Stromal cell of bone marrow (primary cell): Measurements from ENCODE around the gene SLFN11.
"Not testable (repeated sequence)": the region's sequence is repeated elsewhere in the genome, so short reads cannot be mapped to it uniquely, and the experiment has no call there.

Experiments used
- DNase-seq: peaks from one replicate; pipeline ENCODE4 v3.0.0-alpha.2; 2012; ENCODE audit warnings: low read depth

Gene SLFN11

DNA sequence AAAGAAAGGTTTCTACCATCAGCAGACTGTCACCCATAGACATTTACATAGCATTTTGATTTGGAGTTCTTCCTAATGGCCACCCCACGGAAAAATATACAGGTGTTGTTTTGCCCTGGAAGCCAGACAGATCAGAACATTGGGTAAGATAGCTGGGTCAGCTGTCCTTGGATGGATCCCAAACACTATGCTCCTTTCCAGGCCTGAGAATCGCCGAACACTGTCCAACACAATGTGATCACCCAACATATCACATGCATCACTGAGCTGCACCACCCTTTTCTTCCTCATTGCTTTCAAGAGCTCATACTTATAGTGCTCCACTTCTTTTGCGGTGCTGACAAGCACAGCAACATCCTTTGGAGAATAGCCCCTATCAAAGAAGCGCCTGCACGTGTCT is 21.1 kb downstream of the SLFN11 start:
- no peak for DNase-seq

DNA sequence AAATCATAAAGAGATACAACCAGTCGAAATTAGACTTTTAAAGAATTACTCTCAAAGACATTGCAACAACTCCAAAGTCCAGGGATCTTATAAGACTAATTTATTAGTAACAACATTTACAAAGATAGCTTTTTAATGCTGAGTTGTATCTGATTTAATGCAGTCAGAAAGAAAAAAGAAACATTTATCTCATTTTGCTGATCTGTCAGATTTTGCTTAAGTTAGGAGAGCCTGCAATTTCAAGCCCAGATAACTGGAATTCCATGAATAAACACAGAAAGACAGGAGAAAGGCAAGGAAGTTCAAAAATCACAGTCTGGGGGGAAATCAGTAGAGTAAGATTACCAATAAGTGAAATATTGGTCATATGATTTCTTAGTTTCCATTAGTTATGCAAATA is 22.9 kb downstream of the SLFN11 start:
- no peak for DNase-seq

DNA sequence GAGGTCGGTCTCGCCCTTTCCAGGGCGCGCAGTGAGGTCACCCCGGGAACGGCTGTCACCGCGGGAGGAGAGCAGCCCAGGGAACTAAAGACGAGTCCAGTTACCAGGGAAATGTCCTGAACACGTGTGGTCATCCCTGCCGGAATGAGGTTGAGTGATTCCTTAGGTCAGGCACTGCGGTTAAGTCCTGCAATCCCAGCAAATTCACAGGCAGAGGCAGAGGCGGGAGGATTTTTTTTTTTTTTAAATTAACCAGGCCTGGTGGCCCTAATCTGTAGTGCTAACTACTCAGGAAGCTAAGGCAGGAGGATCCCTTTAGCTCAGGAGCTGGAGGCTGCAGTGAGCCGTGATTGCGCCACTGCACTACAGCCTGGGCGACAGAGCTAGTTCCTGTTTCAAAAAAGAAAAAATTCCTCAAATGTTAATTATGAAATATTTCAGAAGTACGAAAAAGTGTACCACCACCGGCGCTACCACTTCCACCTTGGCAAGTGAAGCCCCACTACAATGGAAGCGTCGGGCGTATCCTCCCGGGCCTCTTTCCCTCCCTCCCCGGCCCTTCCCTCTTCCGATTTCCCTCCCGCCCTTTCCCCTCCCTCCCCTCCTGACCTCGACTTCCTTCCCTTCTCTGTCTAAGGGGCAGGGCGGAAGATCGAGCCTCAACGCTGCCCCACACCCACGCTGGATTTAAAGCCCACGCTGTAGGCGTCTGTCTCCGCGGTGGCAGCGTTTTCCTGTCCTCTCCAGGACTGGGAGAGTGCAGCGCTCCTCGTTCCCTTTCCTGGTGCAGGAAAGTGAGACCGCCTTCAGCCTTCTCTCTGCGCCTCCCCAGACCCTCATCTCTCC is 27.3 kb downstream of the SLFN11 start:
- DNase-seq, result peak; percentile 47

DNA sequence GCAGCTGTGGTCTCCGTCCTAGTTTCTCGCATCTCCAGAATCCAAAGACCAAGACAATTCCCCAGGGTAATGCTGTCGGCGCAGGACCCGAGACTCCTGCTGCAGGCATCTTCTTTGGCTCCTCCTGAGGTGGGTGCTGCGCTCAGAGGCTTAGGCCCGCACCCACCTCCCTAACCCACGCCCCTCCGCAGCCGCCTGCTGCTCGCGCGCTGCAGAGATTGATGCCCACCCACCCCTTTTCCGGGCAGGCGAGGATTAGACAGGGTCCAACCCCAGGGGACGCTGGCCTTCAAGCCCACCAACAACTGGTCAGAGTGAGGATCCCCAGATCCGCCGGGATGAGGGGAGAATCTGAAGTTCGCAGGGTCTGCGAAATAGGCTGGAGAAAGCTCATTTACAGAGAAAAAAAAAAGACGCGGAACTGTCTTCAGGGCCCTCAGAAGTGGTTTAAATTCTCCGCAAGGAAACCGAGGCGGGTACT is 27.9 kb downstream of the SLFN11 start:
- DNase-seq, result no peak

DNA sequence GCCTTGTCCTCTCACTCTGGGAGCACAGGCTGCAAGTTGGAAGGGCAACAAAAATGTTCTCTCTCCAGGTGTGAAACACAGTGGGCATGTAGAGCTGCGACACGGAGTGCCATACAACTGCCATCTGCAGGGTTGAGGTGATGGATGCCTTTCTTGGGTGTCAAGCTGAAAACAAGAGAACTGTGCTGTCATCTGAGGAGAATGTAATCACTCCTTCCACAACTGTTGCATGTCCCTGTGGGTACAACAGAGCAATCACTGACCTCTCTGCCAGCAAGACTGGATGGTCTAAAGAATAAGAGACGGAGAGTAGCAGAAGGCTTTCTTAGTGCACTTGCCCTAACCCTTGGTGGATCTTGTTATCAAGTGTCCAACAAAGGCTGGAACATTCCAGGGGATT is 29.2 kb downstream of the SLFN11 start:
- no peak for DNase-seq

DNA sequence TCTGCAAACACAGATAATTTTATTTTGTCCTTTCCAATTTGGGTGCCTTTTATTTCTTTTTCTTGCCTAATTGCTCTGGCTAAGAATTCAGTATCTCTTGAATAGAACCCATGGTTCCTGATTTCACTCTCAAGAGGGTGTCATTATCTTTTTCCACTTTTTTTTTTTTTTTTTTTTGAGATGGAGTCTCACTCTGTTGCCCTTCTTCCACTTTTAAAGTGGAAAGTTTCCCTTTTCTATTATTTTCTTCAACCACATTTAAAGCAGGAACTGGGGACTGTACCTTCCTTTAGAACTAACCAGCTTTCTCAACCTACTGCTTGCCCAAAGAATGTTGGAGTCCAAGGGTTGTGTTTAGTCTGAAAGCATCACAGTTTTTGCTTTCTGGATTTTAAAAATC is 31.1 kb downstream of the SLFN11 start:
- no peak for DNase-seq

DNA sequence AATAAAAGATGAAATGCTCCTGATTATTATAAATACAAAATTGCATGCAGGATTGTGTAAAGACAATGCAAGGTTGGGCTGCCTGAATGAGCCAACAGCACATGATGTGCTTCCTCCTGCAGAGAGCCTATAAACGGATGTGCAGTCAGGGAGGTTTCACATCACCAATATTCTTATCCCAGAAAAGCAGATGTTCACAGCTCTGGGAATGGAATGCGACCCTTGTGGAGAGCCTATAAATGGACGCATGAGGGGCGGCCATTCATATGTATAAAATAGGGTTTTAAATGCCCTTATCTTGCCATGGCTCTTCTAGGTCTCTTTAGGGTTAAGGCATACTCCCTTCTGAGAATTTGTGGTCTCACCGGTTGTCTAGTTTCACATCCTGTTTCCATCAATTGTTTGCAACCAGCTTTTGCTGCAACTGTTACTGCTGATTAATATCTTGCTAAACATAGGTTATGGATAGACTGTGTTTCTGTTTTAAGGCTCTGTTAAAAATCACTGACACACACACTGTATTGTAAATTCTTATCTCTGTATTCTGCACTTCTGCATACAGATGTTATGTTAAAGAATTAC is 31.9 kb downstream of the SLFN11 start:
- no peak for DNase-seq

DNA sequence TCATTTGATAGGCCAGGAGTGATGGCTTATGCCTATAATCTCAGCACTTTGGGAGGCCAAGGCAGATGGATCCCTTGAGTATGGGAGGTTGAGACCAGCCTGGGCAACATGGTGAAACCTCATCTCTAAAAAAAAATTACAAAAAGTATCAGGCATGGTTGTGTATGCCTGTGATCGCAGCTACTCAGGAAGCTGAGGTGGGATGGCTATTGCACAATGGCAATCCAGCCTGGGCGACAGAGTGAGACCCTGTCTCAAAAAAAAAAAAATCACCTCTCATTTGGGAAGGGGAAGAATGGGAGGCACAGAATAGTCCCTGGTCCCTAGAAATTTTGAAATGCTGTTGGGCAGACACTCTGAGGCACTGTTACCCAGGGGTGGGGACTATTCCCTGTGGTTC is 35.2 kb downstream of the SLFN11 start:
- DNase-seq, result no peak

DNA sequence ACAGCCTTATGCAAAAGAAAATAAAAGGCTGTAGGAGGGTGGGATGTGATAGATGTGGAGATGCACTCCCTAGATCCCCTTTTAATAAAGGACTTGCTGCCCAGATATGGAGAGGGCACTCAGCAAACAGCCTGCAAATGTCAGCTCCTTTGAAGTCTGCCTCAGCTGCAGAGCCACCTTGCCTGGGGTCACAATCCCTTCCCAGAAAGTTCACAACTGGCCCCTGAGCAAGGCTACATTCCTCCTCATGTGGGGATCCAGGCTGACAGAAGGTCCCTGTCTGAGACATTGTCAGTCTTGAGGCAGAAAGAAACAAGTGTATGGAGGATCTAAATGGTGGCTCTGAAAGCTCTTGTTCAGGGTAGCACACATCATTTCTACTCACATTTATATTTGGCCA is 36.1 kb downstream of the SLFN11 start:
- no peak for DNase-seq

DNA sequence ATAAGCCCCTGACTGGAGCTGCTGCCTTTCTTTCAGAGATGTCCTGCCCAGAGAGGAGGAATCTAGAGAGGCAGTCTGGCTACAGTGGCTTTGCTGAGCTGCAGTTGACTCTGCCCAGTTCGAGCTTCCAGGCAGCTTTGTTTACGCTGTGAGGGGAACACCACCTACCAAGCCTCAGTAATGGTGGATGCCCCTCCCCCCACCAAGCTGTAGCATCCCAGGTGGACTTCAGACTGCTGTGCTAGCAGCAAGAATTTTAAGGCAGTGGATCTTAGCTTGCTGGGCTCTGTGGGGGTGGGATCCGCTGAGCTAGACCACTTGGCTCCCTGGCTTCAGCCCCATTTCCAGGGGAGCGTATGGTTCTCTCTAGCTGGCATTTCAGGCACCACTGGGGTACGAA is 39.8 kb downstream of the SLFN11 start:
- DNase-seq, result not testable (repeated sequence)

DNA sequence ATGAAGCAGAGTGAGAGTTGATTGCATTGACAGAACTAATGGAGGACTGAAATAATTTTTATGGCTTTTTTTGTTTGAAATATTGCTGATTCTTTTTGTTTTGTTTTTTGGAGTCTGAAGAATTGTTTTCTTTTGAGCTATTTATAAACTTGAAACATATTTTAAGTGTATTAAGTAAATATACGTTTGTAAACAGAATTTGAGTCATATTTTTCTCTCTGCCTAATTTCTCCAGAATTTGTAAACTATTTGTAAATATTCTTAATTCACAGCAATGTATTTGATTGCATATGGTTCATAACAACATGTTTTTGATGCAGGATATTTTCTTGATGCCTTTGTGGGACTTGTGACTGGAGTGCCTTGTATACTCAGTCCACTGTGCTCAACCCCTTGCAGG is 50.7 kb downstream of the SLFN11 start:
- DNase-seq, result no peak

DNA sequence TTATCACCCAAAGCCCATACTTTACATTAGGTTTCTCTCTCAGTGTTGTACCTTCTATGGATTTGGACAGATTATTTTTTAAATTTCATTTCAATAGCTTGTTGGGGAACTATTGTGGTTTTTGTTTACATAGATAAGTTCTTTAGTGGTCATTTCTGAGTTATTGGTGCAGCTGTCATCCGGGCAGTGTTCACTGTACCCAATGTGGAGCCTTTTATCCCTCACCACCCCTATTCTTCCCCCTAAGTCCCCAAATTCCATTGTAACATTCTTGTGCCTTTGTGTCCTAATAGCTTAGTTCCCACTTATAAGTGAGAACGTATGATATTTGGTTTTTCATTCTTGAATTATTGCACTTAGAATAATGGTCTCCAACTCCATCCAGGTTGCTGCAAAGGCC is 57.5 kb downstream of the SLFN11 start:
- no peak for DNase-seq

DNA sequence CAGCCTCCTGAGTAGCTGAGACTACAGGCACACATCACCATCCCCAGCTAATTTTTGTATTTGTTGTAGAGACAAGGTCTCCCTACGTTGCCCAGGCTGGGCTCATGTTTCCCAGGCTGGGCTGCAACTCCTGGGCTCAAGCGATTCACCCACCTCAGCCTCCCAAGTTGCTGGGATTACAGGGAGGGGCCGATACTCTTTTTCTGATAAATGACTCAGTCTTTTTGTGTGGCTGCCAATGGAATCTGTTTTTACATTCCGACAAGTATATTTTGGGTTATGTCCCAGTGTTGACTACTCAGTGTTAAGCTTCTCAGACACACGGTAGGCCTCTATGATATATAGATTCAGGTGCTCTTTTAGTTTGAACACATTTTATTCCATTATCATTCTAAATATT is 58.1 kb downstream of the SLFN11 start:
- peak; percentile 90 for DNase-seq

DNA sequence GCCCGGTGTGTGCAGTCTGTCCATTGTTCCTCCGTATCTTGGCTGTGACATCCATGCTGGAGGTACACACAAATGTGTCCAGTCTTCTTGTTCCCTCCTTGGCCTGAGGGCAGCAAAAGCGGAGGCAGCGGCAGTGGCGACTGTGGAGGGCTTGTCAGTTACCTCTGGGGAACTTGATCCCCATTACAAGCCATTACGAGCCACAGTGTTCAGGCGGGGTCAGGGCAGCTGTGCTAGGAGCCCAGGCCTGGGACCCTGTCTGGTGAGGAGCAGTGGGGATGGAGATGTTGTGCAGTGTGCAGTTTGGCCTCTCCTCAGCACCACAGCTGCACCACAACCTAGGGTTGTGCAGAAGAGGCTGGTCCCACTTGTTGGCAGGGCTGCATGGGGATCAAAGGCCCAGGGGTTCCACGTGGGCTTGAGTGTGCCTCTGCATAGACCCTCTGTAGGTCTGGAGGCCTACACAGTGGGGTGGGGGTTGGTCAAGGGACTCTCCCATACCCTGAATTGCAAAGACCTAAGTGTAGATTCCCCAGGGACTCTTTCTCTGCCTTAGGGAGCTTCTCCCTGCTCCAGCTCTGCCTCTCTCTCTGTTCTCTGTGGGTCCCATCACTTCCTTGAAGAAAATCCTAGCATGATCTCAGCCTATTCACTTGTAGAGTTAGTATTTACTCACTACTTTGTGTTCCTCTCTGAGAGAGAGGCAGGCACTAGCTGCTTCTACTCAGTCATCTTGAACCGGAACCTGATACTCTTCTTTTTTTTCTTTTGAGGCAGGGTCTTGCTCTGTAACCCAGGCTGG is 58.8 kb downstream of the SLFN11 start:
- DNase-seq, result no peak

DNA sequence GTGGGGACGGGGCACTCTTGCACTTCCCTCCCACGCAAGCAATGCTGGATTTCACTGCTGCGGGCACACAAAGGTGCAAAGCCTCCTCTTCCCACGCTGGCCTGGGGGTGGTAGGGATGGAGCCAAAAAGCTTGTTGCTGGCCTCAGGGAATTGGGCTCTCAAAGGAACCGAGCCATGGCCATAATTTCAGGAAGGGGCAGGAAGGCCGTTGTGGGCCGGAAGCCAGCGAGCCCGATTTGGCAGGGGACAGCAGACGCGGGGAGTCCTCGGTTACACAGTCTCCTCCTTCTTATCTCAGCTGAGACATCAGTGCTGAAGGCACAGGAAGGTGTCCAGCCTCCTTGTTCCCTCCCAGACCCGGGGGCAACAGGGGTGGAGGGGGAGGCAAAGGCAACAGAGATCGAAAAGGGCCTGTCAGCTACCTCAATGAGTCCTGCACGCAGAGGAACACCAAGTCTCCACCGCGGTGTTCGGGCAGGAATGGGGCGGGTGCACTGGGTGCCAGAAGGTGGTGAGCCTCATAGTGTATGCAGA is 59.5 kb downstream of the SLFN11 start:
- no peak for DNase-seq

DNA sequence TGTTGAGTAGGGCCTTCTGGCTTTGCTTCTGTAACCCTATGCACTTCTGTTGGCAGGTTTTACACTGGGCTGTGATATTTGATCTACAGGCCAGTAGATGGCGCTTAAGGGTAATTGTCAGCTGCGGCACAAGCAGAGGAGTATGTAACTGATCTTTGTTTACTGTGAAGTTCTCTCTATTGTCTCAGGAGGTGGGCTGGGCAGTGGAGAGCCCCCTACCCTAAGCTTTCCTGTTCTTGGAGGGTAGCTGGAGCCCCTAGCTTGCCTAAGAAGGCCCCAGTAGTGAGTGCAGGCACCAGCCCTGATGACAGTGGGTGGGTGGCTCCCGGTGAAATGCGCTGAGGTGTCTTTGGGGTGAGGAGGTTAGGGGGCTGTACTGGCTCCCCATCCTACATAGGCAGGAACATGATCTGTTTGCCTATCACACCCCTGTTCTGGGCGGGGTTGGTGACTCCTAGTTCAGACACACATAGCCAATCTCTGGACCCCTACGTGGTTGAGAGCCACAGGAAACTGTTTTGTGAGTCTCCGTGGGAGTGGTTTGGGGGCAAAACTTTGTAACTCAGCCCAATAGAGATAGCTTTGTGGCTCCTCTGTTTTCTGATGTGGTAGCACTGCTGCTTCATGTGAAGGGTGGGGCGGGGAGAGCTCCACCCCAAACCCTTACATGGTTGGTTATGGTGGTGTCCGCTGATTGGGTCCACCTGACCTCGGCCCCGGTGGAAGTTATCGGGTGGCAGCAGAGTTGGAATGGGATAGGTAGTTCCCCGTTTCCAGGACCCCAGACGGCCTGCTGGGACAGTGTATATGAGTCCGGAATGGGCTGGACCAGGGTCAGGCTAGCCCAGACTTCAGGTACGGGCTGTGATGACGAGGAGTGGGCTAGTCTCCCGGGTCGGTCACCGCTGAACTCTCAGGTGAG is 60.4 kb downstream of the SLFN11 start:
- peak; percentile 56 for DNase-seq

DNA sequence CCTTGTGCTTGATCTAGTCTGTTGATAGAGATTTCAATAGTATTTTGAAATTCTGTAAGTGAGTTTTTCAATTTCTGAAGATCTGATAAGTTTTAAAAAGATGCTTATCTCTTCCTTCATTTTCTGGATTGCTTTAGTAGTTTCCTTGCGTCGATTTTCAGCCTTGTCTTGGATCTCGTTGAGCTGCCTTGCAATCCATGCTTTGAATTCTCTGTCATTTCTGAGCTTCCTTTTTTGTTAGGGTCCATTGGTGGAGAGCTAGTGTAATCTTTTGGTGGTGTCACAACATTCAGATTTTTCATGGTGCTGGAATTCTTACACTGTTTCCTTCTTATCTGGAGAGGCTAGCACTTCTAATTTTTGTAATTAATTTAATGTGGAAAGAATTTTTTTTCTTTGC is 61.1 kb downstream of the SLFN11 start:
- no peak for DNase-seq

DNA sequence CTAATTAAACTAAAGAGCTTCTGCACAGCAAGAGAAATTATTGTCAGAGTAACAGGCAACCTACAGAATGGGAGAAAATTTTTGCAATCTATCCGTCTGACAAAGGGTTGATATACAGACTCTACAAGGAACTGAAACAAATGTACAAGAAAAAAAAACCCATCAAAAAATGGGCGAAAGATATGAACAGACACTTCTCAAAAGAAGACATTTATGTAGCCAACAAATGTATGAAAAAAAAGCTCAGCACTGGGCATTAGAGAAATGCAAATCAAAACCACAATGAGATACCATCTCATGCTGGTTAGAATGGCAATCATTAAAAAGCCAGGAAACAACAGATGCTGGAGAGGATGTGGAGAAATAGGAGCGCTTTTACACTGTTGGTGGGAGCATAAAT is 64.1 kb downstream of the SLFN11 start:
- not testable (repeated sequence) for DNase-seq
